Transverse colon (tissue), 4 donors: Measurements from ENCODE around the gene RBL1. TPM values are rescaled to one million over a fixed set of nuclear protein-coding genes. Genes with fewer than 3 reads are reported as not detected.
A peak's percentile ranks its signal among the peaks of the same experiment; 100 is the strongest.

Experiments
- DNase-seq: peaks from one replicate; pipeline ENCODE4 v3.0.0-alpha.2; 2019
- H3K27ac ChIP-seq, 4 donors: fragments of 200-600 bp; sonication (generic); 2 replicates each; pipeline ENCODE4 v1.5.1; 2016 to 2018; ENCODE audit warnings: inconsistent platforms in 4 of 4
- H3K27me3 ChIP-seq: fragments of 200-600 bp; sonication (generic); 2 replicates; pipeline ENCODE4 v1.5.1; 2017; ENCODE audit warnings: inconsistent platforms
- H3K36me3 ChIP-seq, 4 donors: fragments of 200-600 bp; sonication (generic); 2 replicates each; pipeline ENCODE4 v1.5.1; 2017 to 2019; ENCODE audit warnings: inconsistent platforms in 4 of 4
- H3K4me1 ChIP-seq, 4 donors: fragments of 200-600 bp; sonication (generic); 2 replicates each; pipeline ENCODE4 v1.5.1; 2017 to 2020; ENCODE audit warnings: inconsistent platforms in 4 of 4
- H3K4me3 ChIP-seq, 4 donors: fragments of 200-600 bp; sonication (generic); 1 replicate in 1 of 4; 2 replicates in 3 of 4; pipeline versions ENCODE4 v1.5.1 to v1.6.1; 2017 to 2019; ENCODE audit warnings: inconsistent platforms in 4 of 4
- H3K9me3 ChIP-seq, 2 donors: fragments of 200-600 bp; sonication (generic); 2 replicates each; pipeline ENCODE4 v1.5.1; 2017 to 2019; ENCODE audit warnings: inconsistent platforms in 2 of 2
- EP300 ChIP-seq: sonication (generic); formaldehyde crosslinking; IDR thresholded peaks from one replicate; pipeline ENCODE4 v1.6.1; 2017; ENCODE audit warnings: antibody characterized with exemption, low read depth
- POLR2A ChIP-seq: fragments of 450-650 bp; IDR thresholded peaks from one replicate; pipeline ENCODE4 v1.6.1; 2016; ENCODE audit warnings: antibody characterized with exemption, mild to moderate bottlenecking, moderate library complexity
- POLR2AphosphoS5 ChIP-seq, 3 donors: sonication (generic); formaldehyde crosslinking; IDR thresholded peaks; one replicate each; pipeline ENCODE4 v1.6.1; 2016; ENCODE audit warnings: antibody characterized with exemption in 3 of 3
- WGBS, 2 donors: methylation state at CpG; one replicate each; pipeline ENCODE4 v1.1.5; 2018; ENCODE audit warnings: low coverage in 1 of 2; 5-methylcytosine and 5-hydroxymethylcytosine counted together
- in situ Hi-C, 4 donors: fragments of 200-750 bp; cut with MboI; loops; one replicate each; pipeline versions ENCODE4 v1.15.0 to v1.15.1; 2017; ENCODE audit warnings: low sequenced_read_pairs in 3 of 4, low pct_ligation_motif_present in 1 of 4, low pct_unique_long_range_greater_than_20kb in 1 of 4
- intact Hi-C: fragments of 100-400 bp; cut with DNase I; formaldehyde crosslinking; loops from one replicate; pipeline ENCODE4 v1.15.1; 2023; ENCODE audit warnings: low total_unique reads
- total RNA-seq, 4 donors: library from RNA; depleted of rRNA; stranded (reverse); fragments of >200 nt; gene quantifications; one replicate each; pipeline ENCODE4 v1.1.0, GENCODE V29; 2016
- TF ChIP-seq, protein P1 (sequence below), 5 experiments: fragments of 200-600 bp in 3 of 5; fragments of 450-650 bp in 2 of 5; sonication (generic) in 3 of 5; IDR thresholded peaks; 1 replicate in 2 of 5; 2 replicates in 3 of 5; pipeline ENCODE4 v1.5.1; 2016 to 2017; ENCODE audit warnings: antibody characterized with exemption in 5 of 5, inconsistent platforms in 3 of 5, mild to moderate bottlenecking in 2 of 5, moderate library complexity in 1 of 5

RBL1 gene
- total RNA-seq, 4 donors from 2014 or later: 1.5 to 11.6 (median 4.9) TPM

GRCh38 chr20:37102571-37102970 is 6.8 kb upstream of the RBL1 start:
- no peak for DNase-seq
- in situ Hi-C loops: no loop called here
- no peaks in the 10 kb centered on the region for H3K9me3 ChIP-seq
- H3K4me3 ChIP-seq: no peak overlapping the region
- TF ChIP-seq, protein P1, sequence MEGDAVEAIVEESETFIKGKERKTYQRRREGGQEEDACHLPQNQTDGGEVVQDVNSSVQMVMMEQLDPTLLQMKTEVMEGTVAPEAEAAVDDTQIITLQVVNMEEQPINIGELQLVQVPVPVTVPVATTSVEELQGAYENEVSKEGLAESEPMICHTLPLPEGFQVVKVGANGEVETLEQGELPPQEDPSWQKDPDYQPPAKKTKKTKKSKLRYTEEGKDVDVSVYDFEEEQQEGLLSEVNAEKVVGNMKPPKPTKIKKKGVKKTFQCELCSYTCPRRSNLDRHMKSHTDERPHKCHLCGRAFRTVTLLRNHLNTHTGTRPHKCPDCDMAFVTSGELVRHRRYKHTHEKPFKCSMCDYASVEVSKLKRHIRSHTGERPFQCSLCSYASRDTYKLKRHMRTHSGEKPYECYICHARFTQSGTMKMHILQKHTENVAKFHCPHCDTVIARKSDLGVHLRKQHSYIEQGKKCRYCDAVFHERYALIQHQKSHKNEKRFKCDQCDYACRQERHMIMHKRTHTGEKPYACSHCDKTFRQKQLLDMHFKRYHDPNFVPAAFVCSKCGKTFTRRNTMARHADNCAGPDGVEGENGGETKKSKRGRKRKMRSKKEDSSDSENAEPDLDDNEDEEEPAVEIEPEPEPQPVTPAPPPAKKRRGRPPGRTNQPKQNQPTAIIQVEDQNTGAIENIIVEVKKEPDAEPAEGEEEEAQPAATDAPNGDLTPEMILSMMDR (IDR thresholded peaks at IDR 0.05): no peak
- TF ChIP-seq EP300 (no peak), POLR2AphosphoS5 (IDR thresholded peaks at IDR 0.05) (no peak), POLR2A (no peak)
- no peaks in the 10 kb centered on the region for H3K27me3 ChIP-seq
- intact Hi-C loops: no loop called here
- WGBS, 2 donors: 90 to 100% methylated on average over 4 to 6 of the region's 6 CpGs
- no peaks in the 10 kb centered on the region for H3K36me3 ChIP-seq
- no peaks in the 10 kb centered on the region for H3K4me1 ChIP-seq
- H3K27ac ChIP-seq: no peak overlapping the region

DNA sequence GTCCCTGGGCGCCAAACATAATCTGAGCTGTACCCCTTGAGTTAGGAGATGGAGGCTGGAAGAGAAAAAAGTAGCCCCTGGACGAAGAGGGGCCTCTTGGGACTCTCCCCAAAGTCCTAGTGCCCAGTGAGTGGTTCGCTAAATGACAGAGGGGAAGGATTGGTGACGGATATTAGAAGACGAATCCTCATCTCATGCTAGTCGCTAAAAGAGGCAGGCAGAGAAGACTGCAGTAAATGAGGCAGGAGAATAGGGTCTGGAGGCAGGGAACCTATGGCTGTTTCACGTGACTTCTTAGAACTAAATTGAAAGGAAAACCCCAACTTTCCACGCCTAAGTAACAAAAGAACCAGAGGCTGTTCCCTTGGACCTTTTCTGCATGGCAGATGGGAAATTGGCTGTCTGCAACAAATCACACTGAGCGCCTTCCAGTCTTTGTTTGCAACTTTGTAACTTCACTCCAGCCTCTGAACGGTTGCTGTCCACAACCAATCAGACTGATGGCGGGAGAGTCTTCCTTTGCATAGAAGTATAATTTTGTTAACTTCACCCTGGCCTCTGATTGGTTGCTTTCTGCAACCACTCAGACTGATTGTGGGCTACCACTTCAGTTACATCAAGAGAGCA is 731 bp upstream of the RBL1 start:
- WGBS, 2 donors: 50 to 67% methylated on average over 4 to 11 of the region's 11 CpGs
- in situ Hi-C loops: no loop called here
- peak overlapping the region; percentile 72 to 86 (median 76) for H3K27ac ChIP-seq

DNA sequence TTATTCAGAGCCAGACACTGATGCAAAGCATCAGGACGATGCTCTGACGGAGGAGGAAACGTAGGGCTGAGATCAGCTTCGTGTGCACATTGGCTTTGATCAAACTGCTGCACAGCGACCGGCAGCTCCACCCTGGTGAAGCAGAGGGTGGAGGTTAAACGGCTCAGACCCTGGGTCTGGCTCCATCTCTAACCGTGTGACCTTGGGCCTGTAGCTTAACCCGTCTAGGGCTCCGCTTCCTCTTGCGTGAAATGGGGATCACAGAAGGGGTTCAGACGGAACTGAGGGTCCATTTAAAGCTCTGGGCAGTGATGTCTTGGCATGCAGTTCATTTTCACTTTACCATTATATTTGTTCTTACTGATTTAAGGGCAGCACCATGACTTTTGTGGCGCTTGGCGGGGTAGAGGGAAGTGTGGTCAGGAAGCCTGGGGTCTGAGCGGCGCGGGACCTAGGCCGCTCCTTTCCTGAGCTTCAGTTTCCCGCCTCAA is 644 bp downstream of the RBL1 start:
- Histone ChIP-seq H3K36me3 (no peaks in the 10 kb centered on the region), H3K27me3 (no peaks in the 10 kb centered on the region), H3K4me3 (peak overlapping the region; percentile 58 to 82 (median 68)), H3K9me3 (no peaks in the 10 kb centered on the region), H3K27ac (peak overlapping the region; percentile 72 to 86 (median 76)), H3K4me1 (peaks cover 6 to 16% (median 10%) of the 10 kb centered on the region in 4 donors)
- in situ Hi-C loops (no loop called here), intact Hi-C loops (no loop called here)
- TF ChIP-seq EP300: no peak
- TF ChIP-seq, protein P1 (IDR thresholded peaks at IDR 0.05): no peak
- TF ChIP-seq POLR2A: no peak
- no peak for TF ChIP-seq POLR2AphosphoS5 (IDR thresholded peaks at IDR 0.05)
- 1% methylated on average over 19 of the region's 19 CpGs; no CpG with 5 or more reads in 1 of the 2 donors for WGBS, 2 donors
- DNase-seq: peak; percentile 38

More for the DNA sequence above, 731 bp upstream of the RBL1 start:
- no peaks in the 10 kb centered on the region for H3K27me3 ChIP-seq
- TF ChIP-seq, protein P1 (IDR thresholded peaks at IDR 0.05): no peak
- TF ChIP-seq EP300 (no peak), POLR2AphosphoS5 (IDR thresholded peaks at IDR 0.05) (no peak), POLR2A (no peak)
- H3K36me3 ChIP-seq: no peaks in the 10 kb centered on the region
- peak overlapping the region in 3 of 4 donors; percentile 58 to 82 (median 70) for H3K4me3 ChIP-seq
- no peaks in the 10 kb centered on the region for H3K9me3 ChIP-seq
- intact Hi-C loops: no loop called here
- no peak for DNase-seq
- peaks cover 6 to 16% (median 10%) of the 10 kb centered on the region in 4 donors for H3K4me1 ChIP-seq

DNA sequence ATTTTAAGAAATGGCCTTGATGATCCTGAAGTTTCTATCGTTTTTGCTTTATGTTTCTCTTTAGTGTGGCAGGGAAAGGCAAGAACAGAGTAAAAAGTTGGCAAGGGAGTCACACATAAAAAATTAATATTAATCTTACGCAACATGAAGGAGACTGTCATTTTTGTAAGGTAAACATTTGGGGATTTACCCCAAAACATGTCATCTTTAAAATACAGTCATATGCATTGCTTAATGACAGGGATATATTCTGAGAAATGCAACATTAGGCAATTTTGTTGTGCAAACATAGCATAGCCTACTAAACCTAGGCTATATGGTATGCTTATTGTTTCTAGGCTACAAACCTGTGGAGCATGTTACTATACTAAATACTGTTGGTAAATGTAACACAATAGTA is 5.4 kb downstream of the RBL1 start:
- H3K27me3 ChIP-seq: no peaks in the 10 kb centered on the region
- no peak overlapping the region for H3K4me3 ChIP-seq
- H3K9me3 ChIP-seq: no peaks in the 10 kb centered on the region
- DNase-seq: no peak
- no peak for TF ChIP-seq POLR2A
- TF ChIP-seq, protein P1 (IDR thresholded peaks at IDR 0.05): no peak
- no peak for TF ChIP-seq POLR2AphosphoS5 (IDR thresholded peaks at IDR 0.05)
- no peak for TF ChIP-seq EP300
- in situ Hi-C loops: no loop called here
- no peak overlapping the region for H3K27ac ChIP-seq
- H3K4me1 ChIP-seq: peaks cover 6 to 12% (median 8%) of the 10 kb centered on the region in 4 donors
- 79 to 87% methylated on average over 2 of the region's 2 CpGs for WGBS, 2 donors
- intact Hi-C loops: no loop called here
- H3K36me3 ChIP-seq: peaks cover 0 to 1% (median 0%) of the 10 kb centered on the region in 4 donors
